HCT116 (cell line): Measurements from ENCODE around the gene MRPS34. TPM values are rescaled to one million over a fixed set of nuclear protein-coding genes. Genes with fewer than 3 reads are reported as not detected.
A peak's percentile ranks its signal among the peaks of the same experiment; 100 is the strongest.

Experiments used
- ATAC-seq: fragments of 200-7000 bp; cut with Tn5 transposase; 2 replicates; pipeline ENCODE4 v1.9.1; 2020; ENCODE audit warnings: mild to moderate bottlenecking, moderate library complexity
- BruUV-seq: library from RNA; stranded (reverse); fragments of 400-500 nt; replicated peaks from 2 replicates; lab custom pipeline; 2021; lab: Mats Ljungman, UMichigan
- CTCF ChIA-PET: fragments of 300-600 bp; sonication (Branson Sonifier 250); formaldehyde crosslinking; loops from one replicate; lab custom pipeline; 2021; ENCODE audit warnings: antibody characterized with exemption; lab: Charles Lee
- POLR2A ChIA-PET: fragments of 300-600, 350-600 bp; sonication (Branson Sonifier 250); formaldehyde crosslinking; loops from one replicate; lab custom pipeline; 2021; ENCODE audit warnings: antibody characterized with exemption; lab: Charles Lee
- RAD21 ChIA-PET, 2 experiments: fragments of 300-600 bp; sonication (Branson Sonifier 250); formaldehyde crosslinking; loops; one replicate each; lab custom pipeline; 2023; ENCODE audit warnings: low total read pairs in 2 of 2; ENCODE audit not compliant: uncharacterized antibody in 2 of 2, unreplicated experiment in 2 of 2, low non-redundant PET in 1 of 2; lab: Charles Lee
- DNase-seq: peaks from one replicate; pipeline ENCODE4 v3.0.0-alpha.2; 2010; ENCODE audit warnings: low read depth, low spot score
- H2AFZ ChIP-seq: fragments of 200-600 bp; shearing (Covaris generic), sonication (generic); 2 replicates; pipeline ENCODE4 v1.6.1; 2017; ENCODE audit warnings: low read depth, mixed run types, mixed read lengths, antibody characterized with exemption, low read length; ENCODE audit not compliant: poor library complexity, severe bottlenecking
- H3K27ac ChIP-seq: 2 replicates; pipeline ENCODE4 v1.5.1; 2012; ENCODE audit warnings: low read depth, low read length
- H3K27me3 ChIP-seq: fragments of 200-600 bp; sonication (generic); 2 replicates; pipeline ENCODE4 v1.6.1; 2016; ENCODE audit warnings: mixed run types, low read length, mixed read lengths; ENCODE audit not compliant: insufficient read depth
- H3K36me3 ChIP-seq, 2 experiments: fragments of 200-500 bp in 1 of 2; fragments of 200-600 bp in 1 of 2; sonication (Bioruptor generic) in 1 of 2; sonication (generic) in 1 of 2; 2 replicates each; pipeline versions ENCODE4 v1.5.1 to v1.6.1; 2014 to 2016; ENCODE audit warnings: low read length in 2 of 2, inconsistent platforms in 1 of 2, mixed read lengths in 1 of 2, mixed run types in 1 of 2; ENCODE audit not compliant: insufficient read depth in 2 of 2, control insufficient read depth in 1 of 2
- H3K4me1 ChIP-seq, 2 experiments: fragments of 200-600 bp in 1 of 2; sonication (generic) in 1 of 2; 2 replicates each; pipeline versions ENCODE4 v1.5.1 to v1.6.1; 2012 to 2017; ENCODE audit warnings: low read length in 2 of 2, inconsistent platforms in 1 of 2, mild to moderate bottlenecking in 1 of 2, mixed read lengths in 1 of 2, mixed run types in 1 of 2, moderate library complexity in 1 of 2; ENCODE audit not compliant: insufficient read depth in 2 of 2, control insufficient read depth in 1 of 2
- H3K4me2 ChIP-seq: fragments of 200-600 bp; sonication (generic); 2 replicates; pipeline ENCODE4 v1.6.1; 2017; ENCODE audit warnings: mixed run types, low read length, mixed read lengths
- H3K4me3 ChIP-seq, 2 experiments: fragments of 200-600 bp in 1 of 2; sonication (generic) in 1 of 2; replicated peaks in 1 of 2; 2 replicates each; pipeline ENCODE4 v1.5.1; 2011 to 2016; ENCODE audit warnings: low read length in 2 of 2, control low read depth in 1 of 2, low read depth in 1 of 2, mild to moderate bottlenecking in 1 of 2, mixed read lengths in 1 of 2, mixed run types in 1 of 2
- H3K79me2 ChIP-seq: fragments of 200-600 bp; sonication (generic); 2 replicates; pipeline ENCODE4 v1.6.1; 2017; ENCODE audit warnings: mild to moderate bottlenecking, mixed run types, low read length, moderate library complexity, mixed read lengths; ENCODE audit not compliant: insufficient read depth
- H3K9ac ChIP-seq: fragments of 200-600 bp; sonication (generic); 2 replicates; pipeline ENCODE4 v1.6.1; 2016; ENCODE audit warnings: low read length, mixed read lengths
- H3K9me2 ChIP-seq: fragments of 200-600 bp; sonication (generic), shearing (Covaris generic); 2 replicates; pipeline ENCODE4 v1.6.1; 2017; ENCODE audit warnings: mixed run types, mild to moderate bottlenecking, moderate library complexity; ENCODE audit not compliant: insufficient read depth
- H3K9me3 ChIP-seq, 2 experiments: fragments of 200-500 bp in 1 of 2; fragments of 200-600 bp in 1 of 2; sonication (Bioruptor generic) in 1 of 2; sonication (generic) in 1 of 2; 2 replicates each; pipeline ENCODE4 v1.6.1; 2014 to 2017; ENCODE audit warnings: low read length in 2 of 2, mixed read lengths in 2 of 2, inconsistent platforms in 1 of 2, low read depth in 1 of 2, mild to moderate bottlenecking in 1 of 2, mixed run types in 1 of 2, moderate library complexity in 1 of 2; ENCODE audit not compliant: control insufficient read depth in 1 of 2, insufficient read depth in 1 of 2
- H4K20me1 ChIP-seq: fragments of 200-600 bp; sonication (generic), shearing (Covaris generic); 2 replicates; pipeline ENCODE4 v1.6.1; 2017; ENCODE audit warnings: mixed run types, mild to moderate bottlenecking, moderate library complexity; ENCODE audit not compliant: insufficient read depth
- CEBPB ChIP-seq: IDR thresholded peaks from 2 replicates; pipeline ENCODE4 v1.6.1; 2012; ENCODE audit warnings: low read depth
- POLR2AphosphoS5 ChIP-seq: IDR thresholded peaks from 2 replicates; pipeline ENCODE4 v1.6.1; 2011; ENCODE audit warnings: mild to moderate bottlenecking, low read depth, low read length, moderate library complexity
- SIN3A ChIP-seq: IDR thresholded peaks from 2 replicates; pipeline ENCODE4 v1.6.1; 2012; ENCODE audit warnings: low read depth
- YY1 ChIP-seq: IDR thresholded peaks from 2 replicates; pipeline ENCODE4 v1.6.1; 2011; ENCODE audit warnings: low read length, low read depth, moderate library complexity, mild to moderate bottlenecking; ENCODE audit not compliant: insufficient replicate concordance; ENCODE audit errors: extremely low read depth
- ZNF274 ChIP-seq: fragments of 200-500 bp; sonication (Bioruptor generic); IDR thresholded peaks from 2 replicates; pipeline ENCODE4 v1.6.1; 2014; ENCODE audit warnings: mild to moderate bottlenecking, low read depth, low read length, inconsistent platforms
- intact Hi-C: fragments of 100-400 bp; cut with micrococcal nuclease; formaldehyde crosslinking; loops from 2 replicates; pipeline ENCODE4 v1.10.0; 2022
- total RNA-seq: library from RNA; stranded (reverse); gene quantifications from one replicate; pipeline ENCODE4 v1.2.1, GENCODE V29; 2021; ENCODE audit not compliant: unreplicated experiment
- TF ChIP-seq, protein P1 (sequence below): IDR thresholded peaks from 2 replicates; pipeline ENCODE4 v1.6.1; 2011; ENCODE audit warnings: mild to moderate bottlenecking, low read length, moderate library complexity; ENCODE audit not compliant: insufficient replicate concordance; ENCODE audit errors: extremely low read depth

The MRPS34 gene
- total RNA-seq, 1 experiment from 2014 or later, result 200 TPM

DNA sequence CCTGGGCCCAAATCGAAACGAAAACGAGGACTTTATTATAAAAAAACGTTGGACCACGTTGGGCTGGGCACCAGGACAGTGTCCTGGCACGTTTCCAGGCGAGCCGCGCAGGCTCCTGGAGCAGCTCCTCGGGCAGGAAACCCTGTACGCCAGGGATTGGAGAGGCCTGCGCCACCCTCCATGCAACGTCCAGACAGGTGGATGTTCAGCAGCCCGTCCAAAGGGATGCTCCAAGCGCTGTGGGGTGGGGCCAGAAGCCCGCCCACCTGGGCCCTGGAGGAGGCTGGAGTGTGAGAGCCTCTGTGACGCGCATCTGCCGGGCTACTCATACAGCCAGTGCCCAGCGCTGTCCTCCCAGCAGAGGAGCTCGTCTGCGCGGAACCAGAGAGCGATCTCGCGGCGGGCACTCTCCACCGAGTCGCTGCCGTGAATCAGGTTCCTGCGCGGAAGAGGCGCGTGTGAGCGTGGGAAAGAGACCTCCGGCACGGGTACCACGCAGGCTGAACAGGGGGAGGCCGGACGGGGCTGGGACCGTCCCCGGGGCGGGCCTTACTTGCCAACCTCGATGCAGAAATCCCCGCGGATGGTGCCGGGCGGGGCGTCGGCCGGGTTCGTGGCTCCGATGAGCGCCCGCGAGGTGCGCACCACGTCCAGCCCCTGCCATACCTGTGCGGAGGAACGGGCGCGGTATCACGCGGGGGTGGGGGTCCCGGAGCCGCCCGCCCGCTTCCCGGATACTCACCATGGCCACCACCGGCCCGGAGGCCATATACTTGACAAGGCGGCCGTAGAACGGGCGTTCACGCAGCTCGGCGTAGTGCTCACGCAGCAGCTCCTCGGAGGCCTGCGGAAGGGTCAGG lies 2.4 kb downstream of the MRPS34 start:
- peaks cover 0 to 8% of the 10 kb centered on the region in 2 experiments; a peak in 2 of 4 replicates for H3K36me3 ChIP-seq
- no peaks in the 10 kb centered on the region for H3K9me2 ChIP-seq
- peak overlapping the region; percentile 95 for H3K27ac ChIP-seq
- peaks cover 5% of the 10 kb centered on the region; the same call in 1 of the 2 replicates for H4K20me1 ChIP-seq
- peaks cover 14 to 29% of the 10 kb centered on the region in 2 experiments for H3K4me1 ChIP-seq
- H3K4me3 ChIP-seq, result peak overlapping the region; percentile 88 to 97
- TF ChIP-seq YY1 (peak; percentile 21), ZNF274 (no peak), POLR2AphosphoS5 (peak; percentile 65), SIN3A (no peak), CEBPB (no peak)
- TF ChIP-seq, protein P1, sequence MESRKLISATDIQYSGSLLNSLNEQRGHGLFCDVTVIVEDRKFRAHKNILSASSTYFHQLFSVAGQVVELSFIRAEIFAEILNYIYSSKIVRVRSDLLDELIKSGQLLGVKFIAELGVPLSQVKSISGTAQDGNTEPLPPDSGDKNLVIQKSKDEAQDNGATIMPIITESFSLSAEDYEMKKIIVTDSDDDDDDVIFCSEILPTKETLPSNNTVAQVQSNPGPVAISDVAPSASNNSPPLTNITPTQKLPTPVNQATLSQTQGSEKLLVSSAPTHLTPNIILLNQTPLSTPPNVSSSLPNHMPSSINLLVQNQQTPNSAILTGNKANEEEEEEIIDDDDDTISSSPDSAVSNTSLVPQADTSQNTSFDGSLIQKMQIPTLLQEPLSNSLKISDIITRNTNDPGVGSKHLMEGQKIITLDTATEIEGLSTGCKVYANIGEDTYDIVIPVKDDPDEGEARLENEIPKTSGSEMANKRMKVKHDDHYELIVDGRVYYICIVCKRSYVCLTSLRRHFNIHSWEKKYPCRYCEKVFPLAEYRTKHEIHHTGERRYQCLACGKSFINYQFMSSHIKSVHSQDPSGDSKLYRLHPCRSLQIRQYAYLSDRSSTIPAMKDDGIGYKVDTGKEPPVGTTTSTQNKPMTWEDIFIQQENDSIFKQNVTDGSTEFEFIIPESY, result peak; percentile 8
- DNase-seq (peak; percentile 62), ATAC-seq (peak; percentile 52)
- peak overlapping the region; percentile 93 for H3K9ac ChIP-seq
- intact Hi-C loops, result no loop called here
- H3K79me2 ChIP-seq, result peaks cover 51% of the 10 kb centered on the region
- H3K9me3 ChIP-seq, result no peaks in the 10 kb centered on the region
- no peak overlapping the region for H2AFZ ChIP-seq
- TSS peak; percentile 38 for BruUV-seq
- H3K27me3 ChIP-seq, result no peaks in the 10 kb centered on the region
- peak overlapping the region; percentile 100 for H3K4me2 ChIP-seq
- ChIA-PET POLR2A (interaction anchor here (0.6 to 3.5 kb wide), 4 partner anchors 12 to 350 kb away, joined by 3 to 23 read pairs (median 3); partner anchors contain the start of genes JPT2, NUBP2, SPSB3 and UQCC4), RAD21 (no interaction called here), CTCF (interaction anchor here (1.4 kb wide), 1 partner anchor 65 kb away, joined by 4 read pairs; the partner anchor contains the start of gene MAPK8IP3)
